SH-SY5Y (cell line): ENCODE results near the gene MTNR1A.

Source experiments
- GATA2 ChIP-seq: IDR thresholded peaks from 2 replicates; pipeline ENCODE4 v1.6.1; 2011; ENCODE audit warnings: mild to moderate bottlenecking, low read depth, low read length
- GATA3 ChIP-seq: IDR thresholded peaks from 2 replicates; pipeline ENCODE4 v1.6.1; 2011; ENCODE audit warnings: low read depth, mild to moderate bottlenecking, low read length, moderate library complexity

MTNR1A gene

DNA sequence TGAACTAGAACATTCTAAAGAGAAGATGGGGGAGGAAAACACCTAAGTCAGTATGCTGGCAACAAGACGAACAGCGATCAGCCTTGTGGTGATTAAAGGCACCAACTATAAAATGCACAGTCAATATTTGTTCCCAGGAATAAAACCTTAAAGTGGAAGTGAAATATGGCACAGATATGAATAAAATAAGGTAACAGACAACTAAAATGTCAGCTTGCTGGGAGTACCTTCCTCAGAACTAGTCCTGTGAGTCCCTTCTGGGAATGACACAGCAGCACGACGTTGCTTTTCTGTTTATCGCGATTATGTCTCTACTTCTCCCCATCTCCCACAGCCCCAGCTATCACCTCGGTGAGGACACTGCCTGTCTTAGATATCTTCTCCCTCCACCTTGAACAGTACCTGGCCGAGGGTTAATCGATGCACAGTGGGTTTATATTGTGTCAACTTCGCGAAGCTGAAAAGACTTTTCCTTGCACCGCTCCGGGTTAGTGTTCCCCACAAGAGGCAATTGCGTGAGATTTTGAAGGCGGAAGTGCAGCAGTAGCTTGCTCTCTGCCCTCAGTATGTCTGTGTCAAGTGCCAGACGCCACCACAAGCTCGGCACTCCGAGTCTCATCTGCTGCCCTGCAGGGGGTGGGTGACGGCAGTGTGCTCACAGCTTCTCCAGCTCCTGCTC is 17.4 kb downstream of the MTNR1A start:
- TF ChIP-seq GATA3 = no peak
- TF ChIP-seq GATA2 = no peak

DNA sequence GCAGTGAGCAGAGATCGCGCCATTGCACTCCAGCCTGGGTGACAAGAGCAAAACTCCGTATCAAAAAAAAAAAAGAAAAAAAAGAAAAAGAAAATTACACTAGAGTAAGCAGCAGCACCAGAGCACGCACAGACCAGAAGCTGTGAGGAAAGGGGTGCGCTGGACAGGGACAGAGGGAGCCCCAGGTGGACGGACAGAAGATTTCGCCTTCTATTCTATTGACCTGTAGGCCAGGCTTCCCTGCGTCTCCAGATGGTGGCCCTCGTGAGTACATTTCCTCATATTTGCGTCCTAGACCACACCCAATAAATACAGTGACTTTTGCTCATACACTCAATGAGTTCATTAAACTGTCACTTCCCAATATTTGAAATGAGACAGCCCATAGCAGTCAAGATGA is 19.1 kb downstream of the MTNR1A start:
- TF ChIP-seq GATA2 (no peak), GATA3 (no peak)

DNA sequence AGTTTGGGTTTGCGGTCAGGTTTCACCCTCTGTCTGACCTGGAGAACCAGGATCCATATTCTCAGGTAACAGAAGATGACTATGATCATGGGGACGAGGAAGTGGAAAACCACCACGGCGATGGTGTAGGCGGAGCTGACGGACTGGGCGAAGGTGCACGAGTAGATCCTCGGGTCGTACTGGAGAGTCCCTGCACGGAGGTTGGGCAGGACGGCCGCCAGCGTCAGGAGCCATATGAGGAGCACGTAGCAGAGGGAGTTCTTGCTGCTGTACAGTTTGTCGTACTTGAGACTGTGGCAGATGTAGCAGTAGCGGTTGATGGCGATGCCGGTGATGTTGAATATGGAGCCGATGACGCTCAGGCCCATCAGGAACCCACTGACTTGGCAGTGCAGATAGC is 21.3 kb downstream of the MTNR1A start:
- TF ChIP-seq GATA3 = no peak
- TF ChIP-seq GATA2 = no peak

DNA sequence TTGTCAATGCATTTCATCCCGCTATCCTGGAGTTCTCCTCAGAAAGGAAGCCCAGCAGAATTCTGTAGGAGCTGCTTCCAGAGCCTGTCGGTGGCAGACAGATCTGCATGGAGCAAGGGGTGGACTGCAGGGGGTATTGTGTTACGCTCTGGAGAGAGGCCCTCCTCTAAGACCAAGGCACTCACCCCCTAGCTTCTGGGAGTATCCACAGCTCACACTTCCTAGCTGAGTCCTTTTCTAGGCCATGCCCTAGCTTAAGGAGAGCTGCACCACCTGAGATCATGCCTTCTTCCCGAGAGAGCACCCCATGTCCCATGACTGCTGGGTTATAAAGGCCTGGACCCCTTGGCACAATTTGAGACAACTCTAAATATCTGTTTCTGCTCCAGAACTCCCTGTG is 39.1 kb downstream of the MTNR1A start:
- TF ChIP-seq GATA2 = no peak
- TF ChIP-seq GATA3 = no peak

DNA sequence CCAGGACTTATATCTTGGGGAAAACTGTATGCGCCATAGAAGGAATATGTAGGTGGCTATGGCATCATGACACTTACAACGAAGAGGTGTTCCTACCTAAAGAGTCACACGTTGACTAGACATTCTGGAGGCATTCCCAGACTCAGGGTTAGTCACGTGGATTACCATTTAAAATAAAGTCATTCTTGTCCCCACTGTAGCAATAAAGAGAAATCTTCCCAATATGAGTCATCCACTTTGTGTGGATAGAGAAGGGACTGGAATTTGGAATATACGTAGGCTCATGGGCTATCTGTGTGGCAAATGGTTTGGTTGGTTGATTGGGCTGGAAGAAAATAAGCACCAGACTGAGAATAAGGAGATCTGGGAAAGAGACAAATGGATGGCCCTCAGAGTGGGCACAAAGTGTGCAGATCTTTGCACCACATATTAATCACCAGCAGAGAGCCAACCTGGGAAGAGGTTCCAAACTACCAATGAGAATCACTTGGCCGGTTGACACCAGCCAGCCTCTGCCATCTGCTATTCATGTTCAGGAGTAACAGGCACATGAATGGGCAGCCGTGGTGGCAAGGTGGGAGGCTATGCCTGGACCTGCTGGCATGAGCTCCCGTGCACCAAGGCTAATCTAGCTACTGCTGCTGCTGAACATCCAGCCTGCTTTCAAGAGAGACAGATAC is 41.0 kb downstream of the MTNR1A start:
- TF ChIP-seq GATA2 = no peak
- no peak for TF ChIP-seq GATA3

DNA sequence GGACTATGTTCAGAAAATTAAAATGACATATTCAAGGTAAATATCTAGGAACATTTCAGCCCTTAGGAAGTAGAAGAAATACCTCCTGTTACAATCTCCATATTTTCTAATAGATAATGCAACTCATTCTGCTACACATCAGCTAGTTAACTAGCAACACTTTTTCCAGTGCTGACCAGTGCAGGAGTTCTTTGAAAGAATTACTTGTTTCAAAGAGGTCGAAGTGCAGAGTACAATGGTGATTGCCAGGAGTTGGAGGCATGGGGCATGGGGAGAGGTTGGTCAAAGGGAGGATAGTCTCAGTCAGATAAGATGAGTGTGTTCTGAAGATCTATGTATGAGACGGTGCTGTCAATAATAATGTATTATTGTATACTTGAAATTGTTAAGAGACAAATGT is 53.1 kb downstream of the MTNR1A start:
- TF ChIP-seq GATA2 (no peak), GATA3 (no peak)

DNA sequence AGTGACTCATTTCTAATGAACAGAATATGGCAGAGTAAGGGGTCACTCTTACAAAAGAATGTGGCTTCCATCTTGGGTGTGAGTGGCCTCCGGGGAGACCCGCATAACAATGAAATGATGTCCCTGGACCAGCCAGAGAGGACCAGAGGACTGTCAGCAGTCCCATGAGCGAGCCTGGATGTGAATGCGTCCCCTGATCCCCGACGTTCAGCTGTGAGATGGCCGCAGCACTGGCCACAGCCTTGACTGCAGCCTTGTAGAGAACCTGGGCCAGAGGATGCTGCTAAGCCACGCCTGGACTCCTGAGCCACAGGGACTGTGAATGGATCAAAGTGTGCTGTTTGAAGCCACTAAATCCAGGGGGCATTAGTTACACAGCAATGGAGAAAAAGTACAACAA is 53.8 kb downstream of the MTNR1A start:
- TF ChIP-seq GATA3 = no peak

DNA sequence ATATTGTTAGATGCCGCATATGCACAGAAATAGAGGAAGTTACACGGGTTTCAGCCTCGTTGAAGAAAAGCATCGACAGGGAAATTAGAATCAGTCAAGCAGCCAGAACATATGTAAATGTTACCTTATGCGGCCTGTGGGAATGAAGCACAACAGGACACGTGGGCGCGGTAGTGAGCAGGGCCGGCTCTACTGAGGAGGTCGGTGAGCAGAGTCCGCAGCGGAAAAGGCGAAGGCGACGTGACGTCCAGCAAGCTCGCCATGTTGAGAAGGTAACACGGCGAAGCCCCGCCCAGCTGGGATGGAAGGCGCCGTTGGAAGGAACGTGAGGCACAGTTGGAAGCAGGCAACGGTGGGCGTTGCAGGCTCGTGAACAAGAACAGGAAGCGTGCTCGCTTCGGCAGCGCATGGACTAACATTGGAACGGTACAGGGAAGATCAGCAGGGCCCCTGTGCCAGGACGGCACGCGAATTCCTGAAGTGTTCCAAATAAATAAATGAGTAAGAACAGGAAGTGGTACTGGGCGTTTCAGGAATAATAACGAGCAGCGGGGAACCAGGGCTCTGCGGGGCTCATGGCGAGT is 54.6 kb downstream of the MTNR1A start:
- TF ChIP-seq GATA3 (no peak), GATA2 (no peak)

DNA sequence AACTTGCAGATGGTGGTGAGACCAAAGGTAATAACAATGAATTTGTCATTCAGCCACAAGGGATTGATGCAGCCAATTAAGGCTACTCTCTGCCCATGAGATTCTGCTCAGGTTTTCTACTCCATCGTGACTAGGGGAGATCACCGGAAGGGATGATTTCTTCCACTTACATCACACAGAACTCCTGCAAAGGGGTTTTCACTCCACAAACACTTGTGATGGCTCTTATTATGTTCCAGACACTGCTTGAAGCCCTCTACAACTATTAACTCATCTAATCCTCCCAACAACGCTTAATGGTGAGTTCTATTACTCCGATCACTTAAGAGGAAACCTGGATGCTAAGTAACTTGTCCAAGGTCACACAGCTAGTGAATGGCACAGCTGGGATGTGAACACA is 55.9 kb downstream of the MTNR1A start:
- no peak for TF ChIP-seq GATA2
- no peak for TF ChIP-seq GATA3

DNA sequence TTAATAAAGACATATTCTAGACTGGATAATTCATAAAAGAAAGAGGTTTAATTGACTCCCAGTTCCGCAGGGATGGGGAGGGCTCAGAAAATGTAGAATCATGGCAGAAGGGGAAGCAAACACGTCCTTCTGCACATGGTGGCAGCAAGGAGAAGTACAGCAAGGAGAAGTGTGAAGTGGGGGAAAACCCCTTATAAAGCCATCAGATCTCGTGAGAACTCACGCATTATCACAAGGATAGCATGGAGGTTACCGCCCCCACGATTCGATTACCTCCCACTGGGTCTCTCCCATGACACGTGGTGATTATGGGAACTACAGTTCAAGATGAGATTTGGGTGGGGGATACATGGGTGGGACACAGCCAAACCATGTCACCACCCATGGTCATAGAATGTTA is 58.3 kb downstream of the MTNR1A start:
- no peak for TF ChIP-seq GATA2
- no peak for TF ChIP-seq GATA3

DNA sequence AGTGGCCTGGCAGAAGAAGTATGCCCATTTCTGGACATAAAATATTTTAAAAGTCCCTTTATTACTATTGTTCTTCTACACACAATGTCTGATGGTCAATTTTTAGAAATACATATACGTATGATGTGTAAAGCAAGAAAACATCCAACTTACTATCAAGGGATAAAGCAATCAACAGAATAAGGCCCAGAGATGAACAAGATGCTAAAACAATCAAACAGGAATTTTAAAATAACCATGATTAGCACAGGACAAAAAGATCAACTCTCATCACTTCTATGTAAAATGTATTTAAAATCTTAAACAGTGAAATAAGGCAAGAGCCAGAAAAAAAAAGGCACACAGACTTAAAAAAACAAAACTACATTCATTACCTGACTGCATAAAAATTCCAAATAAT is 60.9 kb downstream of the MTNR1A start:
- TF ChIP-seq GATA2 (no peak), GATA3 (no peak)

DNA sequence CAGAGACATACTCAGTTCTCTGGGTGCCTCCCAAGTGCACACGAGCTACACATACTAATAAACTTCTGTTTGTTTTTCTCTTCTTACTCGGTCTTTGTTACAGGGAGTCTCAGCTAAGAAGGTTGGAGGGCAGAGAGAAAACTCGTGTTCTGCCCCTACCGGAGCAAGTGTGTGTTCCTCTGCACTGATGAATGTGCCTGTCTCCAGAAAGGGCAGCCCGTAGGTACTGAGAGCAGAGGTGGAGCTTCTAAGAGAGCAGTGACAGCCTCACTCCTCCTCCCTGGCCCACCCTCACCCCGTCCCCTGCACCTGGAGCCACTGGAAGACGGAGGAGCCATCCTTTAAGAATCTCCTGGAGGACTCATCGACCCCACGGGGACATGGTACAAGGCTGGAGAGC is 67.6 kb downstream of the MTNR1A start:
- TF ChIP-seq GATA3 = no peak
- no peak for TF ChIP-seq GATA2

DNA sequence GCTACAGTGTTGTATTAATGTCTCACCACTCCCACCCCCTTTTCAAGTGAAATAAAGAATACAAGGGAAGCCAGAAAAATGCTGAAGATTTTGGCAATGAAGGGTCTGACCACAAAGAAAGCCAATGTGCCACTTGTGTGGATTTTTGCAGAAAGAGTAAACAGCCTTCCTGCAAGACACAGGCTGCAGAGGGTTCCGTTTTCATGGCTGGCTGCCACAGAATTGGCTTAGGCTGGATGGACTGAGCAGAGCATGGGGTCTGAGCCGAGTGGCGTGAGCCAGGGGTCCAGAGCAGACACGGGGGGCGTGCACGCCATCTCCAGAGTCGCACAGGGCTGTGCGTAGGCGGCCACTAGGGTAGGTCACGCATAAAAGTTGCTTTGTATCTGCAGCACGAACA is 69.2 kb downstream of the MTNR1A start:
- no peak for TF ChIP-seq GATA2
- TF ChIP-seq GATA3 = no peak

DNA sequence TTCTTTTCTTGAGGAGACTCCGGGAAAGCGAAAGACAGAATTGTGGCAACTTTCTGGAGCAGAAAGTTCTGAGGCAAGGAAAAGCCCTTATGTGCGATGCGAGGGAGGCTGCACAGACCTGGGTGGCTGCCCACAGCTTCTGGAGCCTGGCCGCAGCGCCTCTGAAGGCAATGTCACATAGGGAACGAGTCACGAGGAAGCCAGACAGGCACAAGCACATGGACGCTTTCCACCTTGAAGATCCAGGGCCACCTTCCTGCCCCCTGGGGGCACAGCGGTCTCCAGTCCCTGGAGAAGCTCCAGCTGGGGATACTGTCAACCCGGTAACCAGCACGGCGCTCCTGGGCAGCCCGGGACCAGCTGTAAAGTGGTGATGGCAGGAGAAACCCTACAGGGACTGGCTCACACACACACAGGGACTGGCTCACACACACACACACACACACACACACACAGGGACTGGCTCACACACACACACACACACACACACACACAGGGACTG is 69.8 kb downstream of the MTNR1A start:
- no peak for TF ChIP-seq GATA2
- no peak for TF ChIP-seq GATA3

DNA sequence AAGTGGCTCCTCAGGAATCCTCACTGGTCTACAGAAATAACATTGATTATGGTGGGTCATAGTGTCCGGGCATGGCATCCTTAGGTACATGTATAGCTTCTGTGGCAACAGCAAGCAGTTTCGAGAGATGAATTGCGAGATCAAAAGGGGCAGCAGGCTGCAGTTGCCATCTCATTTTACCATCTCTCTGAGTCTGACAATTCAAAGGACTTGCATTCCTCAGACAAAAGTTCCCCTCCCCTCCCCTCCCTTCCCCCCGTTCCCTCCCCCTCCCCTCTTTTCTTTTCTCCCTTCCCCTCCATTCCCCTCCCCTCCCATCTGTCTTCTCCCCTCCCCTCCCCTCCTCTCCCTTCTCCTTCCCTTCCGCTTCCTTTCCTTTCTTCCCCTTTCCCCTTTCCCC is 70.2 kb downstream of the MTNR1A start:
- no peak for TF ChIP-seq GATA2
- TF ChIP-seq GATA3 = no peak

DNA sequence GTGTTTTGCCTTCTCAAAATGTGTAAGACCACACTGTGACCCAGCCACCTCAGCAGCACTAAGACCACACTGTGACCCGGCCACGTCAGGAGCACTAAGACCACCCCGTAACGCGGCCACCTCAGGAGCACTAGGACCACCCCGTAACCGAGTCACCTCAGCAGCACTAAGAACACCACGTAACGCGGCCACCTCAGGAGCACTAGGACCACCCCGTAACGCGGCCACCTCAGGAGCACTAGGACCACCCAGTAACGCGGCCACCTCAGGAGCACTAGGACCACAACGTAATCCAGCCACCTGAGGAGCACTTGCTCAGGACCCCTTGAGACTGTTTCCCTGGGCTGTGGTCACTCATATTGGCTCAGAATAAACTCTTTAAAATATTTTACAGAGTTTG is 71.7 kb downstream of the MTNR1A start:
- TF ChIP-seq GATA2 (no peak), GATA3 (no peak)
